ENCODE data around the gene ESF1.

- TF ChIP-seq, protein P1, sequence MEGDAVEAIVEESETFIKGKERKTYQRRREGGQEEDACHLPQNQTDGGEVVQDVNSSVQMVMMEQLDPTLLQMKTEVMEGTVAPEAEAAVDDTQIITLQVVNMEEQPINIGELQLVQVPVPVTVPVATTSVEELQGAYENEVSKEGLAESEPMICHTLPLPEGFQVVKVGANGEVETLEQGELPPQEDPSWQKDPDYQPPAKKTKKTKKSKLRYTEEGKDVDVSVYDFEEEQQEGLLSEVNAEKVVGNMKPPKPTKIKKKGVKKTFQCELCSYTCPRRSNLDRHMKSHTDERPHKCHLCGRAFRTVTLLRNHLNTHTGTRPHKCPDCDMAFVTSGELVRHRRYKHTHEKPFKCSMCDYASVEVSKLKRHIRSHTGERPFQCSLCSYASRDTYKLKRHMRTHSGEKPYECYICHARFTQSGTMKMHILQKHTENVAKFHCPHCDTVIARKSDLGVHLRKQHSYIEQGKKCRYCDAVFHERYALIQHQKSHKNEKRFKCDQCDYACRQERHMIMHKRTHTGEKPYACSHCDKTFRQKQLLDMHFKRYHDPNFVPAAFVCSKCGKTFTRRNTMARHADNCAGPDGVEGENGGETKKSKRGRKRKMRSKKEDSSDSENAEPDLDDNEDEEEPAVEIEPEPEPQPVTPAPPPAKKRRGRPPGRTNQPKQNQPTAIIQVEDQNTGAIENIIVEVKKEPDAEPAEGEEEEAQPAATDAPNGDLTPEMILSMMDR (IDR thresholded peaks at IDR 0.05), result no peak
- no peak for TF ChIP-seq ZFX (IDR thresholded peaks at IDR 0.05; ENCODE audit: borderline replicate concordance)
These were observed 108.0 kb downstream of the ESF1 start for GRCh38 chr20:13676682-13677081.
